Measurements from ENCODE around the gene OSCAR.

OSCAR gene

GRCh38 chr19:54133957-54134590, 33.5 kb upstream of the OSCAR start:
- H3K23ac ChIP-seq (ENCODE audit: low read length in 2 of 2), result no peak overlapping the region
- H3K27me3 ChIP-seq (ENCODE audit: control insufficient read depth in 1 of 2, insufficient read depth in 1 of 2, low read length in 2 of 2), result no peaks in the 10 kb centered on the region
- no peak overlapping the region for H2BK15ac ChIP-seq (ENCODE audit: low read depth, poor library complexity, severe bottlenecking)
- no peak overlapping the region for H3K4ac ChIP-seq (ENCODE audit: low read depth in 1 of 2, low read length in 2 of 2)
- H3K14ac ChIP-seq (ENCODE audit: low read length in 2 of 2), result no peak overlapping the region
- H2AK5ac ChIP-seq (ENCODE audit: low read length, severe bottlenecking), result no peak overlapping the region
- no peak overlapping the region for H3K4me2 ChIP-seq (ENCODE audit: low read length, poor library complexity, severe bottlenecking)
- H3K79me1 ChIP-seq (replicated peaks; ENCODE audit: low read length, poor library complexity, severe bottlenecking), result no peaks in the 10 kb centered on the region
- no peak overlapping the region for H4K8ac ChIP-seq (ENCODE audit: low read length)
- no peak overlapping the region for H2BK5ac ChIP-seq (ENCODE audit: low read depth, low read length, poor library complexity, severe bottlenecking)
- H3K4me3 ChIP-seq (ENCODE audit: insufficient read depth in 1 of 2, low read depth in 1 of 2, low read length in 2 of 2), result no peak overlapping the region
- no peak overlapping the region for H3K27ac ChIP-seq (ENCODE audit: low read length, poor library complexity, severe bottlenecking)
- H3K9ac ChIP-seq (ENCODE audit: low read length), result no peak overlapping the region
- no peaks in the 10 kb centered on the region for H3K9me3 ChIP-seq (ENCODE audit: control insufficient read depth, low read length)
- 74% methylated on average over 2 of the region's 2 CpGs for WGBS
- peaks cover 24 to 31% of the 10 kb centered on the region in 2 experiments for H3K36me3 ChIP-seq (ENCODE audit: control insufficient read depth in 1 of 2, insufficient read depth in 2 of 2, low read depth in 1 of 2, low read length in 2 of 2)
- peaks cover 10% of the 10 kb centered on the region for H3K4me1 ChIP-seq (ENCODE audit: control insufficient read depth, insufficient read depth, low read depth, low read length)
- H2BK120ac ChIP-seq (ENCODE audit: low read depth, low read length), result no peak overlapping the region
- no peak overlapping the region for H3K18ac ChIP-seq (ENCODE audit: low read depth in 1 of 2, low read length in 2 of 2)
- H2BK12ac ChIP-seq (ENCODE audit: low read length in 2 of 2), result no peak overlapping the region
- no peak overlapping the region for H2AFZ ChIP-seq (ENCODE audit: low read depth, low read length)
- no peak overlapping the region for H4K91ac ChIP-seq (ENCODE audit: low read length)
- DNase-seq, result no peak

DNA sequence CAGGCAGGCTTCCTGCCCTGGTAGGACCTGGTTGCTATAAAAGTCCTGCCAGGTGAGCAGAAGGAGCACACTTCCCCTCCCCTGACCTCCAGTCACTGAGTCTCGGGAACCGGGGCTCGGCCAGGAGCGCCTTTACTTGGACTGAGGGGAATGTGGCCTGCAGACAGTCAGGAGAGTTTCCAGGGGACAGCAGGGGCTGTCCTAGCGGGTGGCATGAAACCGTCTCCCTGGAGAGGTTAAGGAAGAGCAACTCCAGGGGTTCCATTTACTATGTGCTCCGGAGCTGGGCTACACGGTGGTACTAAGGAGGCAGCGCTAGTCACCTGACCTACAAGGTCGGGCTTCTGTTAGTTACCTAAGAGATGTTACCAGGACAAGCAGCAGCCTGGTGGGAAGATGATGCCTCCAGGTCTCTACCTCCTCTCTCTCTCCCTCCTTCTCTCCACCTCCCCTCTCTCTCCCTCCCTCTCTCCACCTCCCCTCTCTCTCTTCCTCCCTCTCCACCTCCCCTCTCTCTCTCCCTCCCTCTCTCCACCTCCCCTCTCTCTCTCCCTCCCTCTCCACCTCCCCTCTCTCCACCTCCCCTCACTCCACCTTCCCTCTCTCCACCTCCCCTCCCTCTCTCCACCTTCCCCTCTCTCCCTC, 32.8 kb upstream of the OSCAR start:
- Histone ChIP-seq H3K23ac (ENCODE audit: low read length in 2 of 2) (no peak overlapping the region), H4K8ac (ENCODE audit: low read length) (no peak overlapping the region)
- 93% methylated on average over 10 of the region's 10 CpGs for WGBS

GRCh38 chr19:54129617-54129996, 29.0 kb upstream of the OSCAR start:
- Histone ChIP-seq H2AK5ac (ENCODE audit: low read length, severe bottlenecking) (no peak overlapping the region), H3K9me3 (ENCODE audit: control insufficient read depth, low read length) (no peaks in the 10 kb centered on the region), H3K18ac (ENCODE audit: low read depth in 1 of 2, low read length in 2 of 2) (no peak overlapping the region), H4K91ac (ENCODE audit: low read length) (no peak overlapping the region), H3K79me1 (replicated peaks; ENCODE audit: low read length, poor library complexity, severe bottlenecking) (peaks cover 2% of the 10 kb centered on the region), H3K4me1 (ENCODE audit: control insufficient read depth, insufficient read depth, low read depth, low read length) (no peaks in the 10 kb centered on the region), H2AFZ (ENCODE audit: low read depth, low read length) (no peak overlapping the region), H2BK12ac (ENCODE audit: low read length in 2 of 2) (no peak overlapping the region), H4K8ac (ENCODE audit: low read length) (no peak overlapping the region), H2BK5ac (ENCODE audit: low read depth, low read length, poor library complexity, severe bottlenecking) (no peak overlapping the region), H3K23ac (ENCODE audit: low read length in 2 of 2) (no peak overlapping the region), H3K4ac (ENCODE audit: low read depth in 1 of 2, low read length in 2 of 2) (no peak overlapping the region), H2BK15ac (ENCODE audit: low read depth, poor library complexity, severe bottlenecking) (no peak overlapping the region), H3K4me2 (ENCODE audit: low read length, poor library complexity, severe bottlenecking) (no peak overlapping the region), H3K4me3 (ENCODE audit: insufficient read depth in 1 of 2, low read depth in 1 of 2, low read length in 2 of 2) (no peak overlapping the region), H3K36me3 (ENCODE audit: control insufficient read depth in 1 of 2, insufficient read depth in 2 of 2, low read depth in 1 of 2, low read length in 2 of 2) (peaks cover 58 to 72% of the 10 kb centered on the region in 2 experiments), H3K27me3 (ENCODE audit: control insufficient read depth in 1 of 2, insufficient read depth in 1 of 2, low read length in 2 of 2) (no peaks in the 10 kb centered on the region), H3K9ac (ENCODE audit: low read length) (no peak overlapping the region), H3K14ac (ENCODE audit: low read length in 2 of 2) (no peak overlapping the region), H2BK120ac (ENCODE audit: low read depth, low read length) (no peak overlapping the region), H3K27ac (ENCODE audit: low read length, poor library complexity, severe bottlenecking) (no peak overlapping the region)
- no peak for DNase-seq
- 97% methylated on average over 20 of the region's 20 CpGs for WGBS

More for the DNA sequence above, 32.8 kb upstream of the OSCAR start:
- Histone ChIP-seq H2BK12ac (ENCODE audit: low read length in 2 of 2) (no peak overlapping the region), H3K14ac (ENCODE audit: low read length in 2 of 2) (no peak overlapping the region), H2BK120ac (ENCODE audit: low read depth, low read length) (no peak overlapping the region), H2AK5ac (ENCODE audit: low read length, severe bottlenecking) (no peak overlapping the region), H3K79me1 (replicated peaks; ENCODE audit: low read length, poor library complexity, severe bottlenecking) (no peaks in the 10 kb centered on the region), H3K18ac (ENCODE audit: low read depth in 1 of 2, low read length in 2 of 2) (no peak overlapping the region), H2BK15ac (ENCODE audit: low read depth, poor library complexity, severe bottlenecking) (no peak overlapping the region), H3K4me1 (ENCODE audit: control insufficient read depth, insufficient read depth, low read depth, low read length) (peaks cover 4% of the 10 kb centered on the region), H3K4me2 (ENCODE audit: low read length, poor library complexity, severe bottlenecking) (no peak overlapping the region), H3K9ac (ENCODE audit: low read length) (no peak overlapping the region), H2AFZ (ENCODE audit: low read depth, low read length) (no peak overlapping the region), H4K91ac (ENCODE audit: low read length) (no peak overlapping the region), H3K9me3 (ENCODE audit: control insufficient read depth, low read length) (no peaks in the 10 kb centered on the region), H3K4ac (ENCODE audit: low read depth in 1 of 2, low read length in 2 of 2) (no peak overlapping the region), H3K27ac (ENCODE audit: low read length, poor library complexity, severe bottlenecking) (no peak overlapping the region), H3K4me3 (ENCODE audit: insufficient read depth in 1 of 2, low read depth in 1 of 2, low read length in 2 of 2) (no peak overlapping the region), H2BK5ac (ENCODE audit: low read depth, low read length, poor library complexity, severe bottlenecking) (no peak overlapping the region), H3K36me3 (ENCODE audit: control insufficient read depth in 1 of 2, insufficient read depth in 2 of 2, low read depth in 1 of 2, low read length in 2 of 2) (peaks cover 27 to 34% of the 10 kb centered on the region in 2 experiments), H3K27me3 (ENCODE audit: control insufficient read depth in 1 of 2, insufficient read depth in 1 of 2, low read length in 2 of 2) (no peaks in the 10 kb centered on the region)
- DNase-seq, result peak; percentile 67

DNA sequence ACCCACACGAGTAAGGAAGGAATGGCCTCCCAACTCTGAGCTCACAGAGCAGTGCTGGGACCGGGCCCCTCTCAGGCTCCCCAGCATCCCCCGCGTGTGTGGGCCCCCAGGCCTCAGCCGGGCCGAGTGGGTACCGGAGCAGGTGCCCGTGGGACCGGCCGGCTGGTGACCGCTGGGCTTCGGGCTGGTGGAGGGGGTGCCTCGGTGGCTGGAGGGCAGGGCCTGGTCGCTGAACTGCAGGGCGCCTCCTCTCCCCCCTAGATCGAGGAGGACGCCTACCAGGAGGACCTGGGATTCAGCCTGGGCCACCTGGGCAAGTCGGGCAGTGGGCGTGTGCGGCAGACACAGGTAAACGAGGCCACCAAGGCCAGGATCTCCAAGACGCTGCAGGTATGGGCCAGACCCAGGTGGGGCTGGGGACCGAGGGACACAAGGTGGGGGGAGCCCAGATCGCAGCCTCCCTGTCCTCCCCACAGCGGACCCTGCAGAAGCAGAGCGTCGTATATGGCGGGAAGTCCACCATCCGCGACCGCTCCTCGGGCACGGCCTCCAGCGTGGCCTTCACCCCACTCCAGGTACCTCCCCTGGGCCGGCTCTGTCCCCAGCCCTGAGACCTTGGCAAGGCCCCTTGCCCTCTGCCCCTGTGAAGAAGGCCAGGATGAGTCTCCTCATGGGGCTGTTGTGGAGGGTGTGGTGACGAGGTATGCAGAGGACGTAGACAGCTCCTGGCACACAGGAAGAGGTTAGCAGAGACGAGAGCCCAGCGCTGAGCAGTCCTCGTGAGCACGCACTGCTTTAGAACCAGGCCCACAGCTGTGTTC, 28.4 kb upstream of the OSCAR start:
- Histone ChIP-seq H3K27ac (ENCODE audit: low read length, poor library complexity, severe bottlenecking) (no peak overlapping the region), H3K4ac (ENCODE audit: low read depth in 1 of 2, low read length in 2 of 2) (no peak overlapping the region), H3K79me1 (replicated peaks; ENCODE audit: low read length, poor library complexity, severe bottlenecking) (peaks cover 2% of the 10 kb centered on the region), H2BK5ac (ENCODE audit: low read depth, low read length, poor library complexity, severe bottlenecking) (no peak overlapping the region), H3K23ac (ENCODE audit: low read length in 2 of 2) (no peak overlapping the region), H3K4me1 (ENCODE audit: control insufficient read depth, insufficient read depth, low read depth, low read length) (no peaks in the 10 kb centered on the region), H3K18ac (ENCODE audit: low read depth in 1 of 2, low read length in 2 of 2) (no peak overlapping the region), H2BK15ac (ENCODE audit: low read depth, poor library complexity, severe bottlenecking) (no peak overlapping the region), H3K9ac (ENCODE audit: low read length) (no peak overlapping the region), H4K8ac (ENCODE audit: low read length) (no peak overlapping the region), H4K91ac (ENCODE audit: low read length) (no peak overlapping the region), H3K4me3 (ENCODE audit: insufficient read depth in 1 of 2, low read depth in 1 of 2, low read length in 2 of 2) (no peak overlapping the region), H2BK12ac (ENCODE audit: low read length in 2 of 2) (no peak overlapping the region), H2AK5ac (ENCODE audit: low read length, severe bottlenecking) (no peak overlapping the region), H2AFZ (ENCODE audit: low read depth, low read length) (no peak overlapping the region), H3K9me3 (ENCODE audit: control insufficient read depth, low read length) (no peaks in the 10 kb centered on the region), H3K4me2 (ENCODE audit: low read length, poor library complexity, severe bottlenecking) (no peak overlapping the region), H2BK120ac (ENCODE audit: low read depth, low read length) (no peak overlapping the region), H3K27me3 (ENCODE audit: control insufficient read depth in 1 of 2, insufficient read depth in 1 of 2, low read length in 2 of 2) (no peaks in the 10 kb centered on the region), H3K36me3 (ENCODE audit: control insufficient read depth in 1 of 2, insufficient read depth in 2 of 2, low read depth in 1 of 2, low read length in 2 of 2) (peaks cover 64 to 78% of the 10 kb centered on the region in 2 experiments), H3K14ac (ENCODE audit: low read length in 2 of 2) (no peak overlapping the region)
- WGBS, result 98% methylated on average over 41 of the region's 41 CpGs
- no peak for DNase-seq

Measured in mesenchymal stem cell (in vitro differentiated cells and primary cell).